GM12801 (cell line): ENCODE results near the gene ZNF536.

ENCODE experiments used
- CTCF ChIP-seq: IDR thresholded peaks from one replicate; pipeline ENCODE4 v1.5.1; 2011; ENCODE audit warnings: control low read depth; ENCODE audit not compliant: insufficient read length; ENCODE audit errors: extremely low read depth

Gene ZNF536

DNA sequence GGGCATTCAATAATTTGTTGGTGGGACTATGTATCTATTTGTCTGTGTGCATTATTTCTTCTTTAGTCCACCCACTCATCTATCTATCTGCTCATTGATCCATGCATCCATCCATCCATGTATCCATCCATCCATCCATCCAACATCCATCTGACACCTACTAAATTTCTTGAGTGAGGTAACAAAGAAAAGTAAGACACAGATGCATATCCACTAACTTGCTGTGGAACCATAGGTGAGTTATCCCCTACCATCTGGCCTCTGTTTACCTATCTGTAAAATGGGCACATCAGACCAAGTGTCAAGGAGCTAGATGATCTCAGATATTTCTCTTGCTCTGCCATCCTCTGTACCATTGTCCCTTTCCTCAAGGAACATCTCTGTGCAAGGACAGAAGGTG is 54.7 kb downstream of the ZNF536 start:
- no peak for TF ChIP-seq CTCF

GRCh38 chr19:30428092-30428680 is 56.0 kb downstream of the ZNF536 start:
- TF ChIP-seq CTCF, result no peak

DNA sequence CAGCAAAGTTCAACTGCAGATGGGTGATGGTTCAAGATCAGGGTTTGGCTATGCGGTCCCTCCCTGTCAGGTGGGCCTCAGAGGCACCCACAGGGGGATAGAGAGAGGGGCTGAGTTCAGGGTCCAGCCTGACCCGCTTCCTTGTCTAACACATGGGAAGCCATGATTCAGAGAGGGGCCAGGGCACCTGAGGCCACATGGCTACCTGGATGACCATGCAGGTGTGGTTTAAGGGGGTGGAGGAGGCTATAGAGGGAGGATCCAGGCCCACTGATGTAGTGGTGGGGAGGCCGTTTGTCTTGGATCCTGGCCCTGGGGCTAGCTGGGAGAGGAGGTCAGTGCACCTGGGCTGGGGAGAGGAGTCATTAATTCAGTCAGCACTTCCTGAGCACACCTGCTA is 56.7 kb downstream of the ZNF536 start:
- no peak for TF ChIP-seq CTCF

DNA sequence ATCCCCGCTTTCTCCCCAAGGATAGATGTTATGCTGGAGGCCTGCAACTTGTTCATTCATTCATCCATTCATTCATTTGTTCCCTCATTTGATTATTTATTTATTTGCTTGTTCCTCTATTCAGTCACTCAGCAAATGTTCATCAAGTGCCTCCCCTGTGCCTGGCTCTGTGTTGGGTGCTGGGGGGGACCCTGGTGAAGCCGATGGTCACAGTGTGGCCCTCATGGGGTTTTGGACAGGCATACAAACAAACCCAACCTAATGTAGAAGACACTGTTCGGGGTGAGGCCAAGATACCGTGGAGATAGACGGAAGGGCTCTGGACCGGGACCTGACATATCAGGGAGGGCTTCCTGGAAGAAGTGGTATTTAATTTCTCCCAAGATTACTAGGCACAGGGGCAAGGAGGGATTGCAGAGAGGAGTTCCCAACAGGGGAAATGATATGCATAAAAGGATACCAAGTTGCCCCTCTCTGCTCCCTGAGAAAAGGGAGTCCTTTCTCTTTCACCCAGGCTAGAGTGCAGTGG is 58.1 kb downstream of the ZNF536 start:
- TF ChIP-seq CTCF, result no peak

- no peak for TF ChIP-seq CTCF
Measured at GRCh38 chr19:30431591-30431990, 59.4 kb downstream of the ZNF536 start.

DNA sequence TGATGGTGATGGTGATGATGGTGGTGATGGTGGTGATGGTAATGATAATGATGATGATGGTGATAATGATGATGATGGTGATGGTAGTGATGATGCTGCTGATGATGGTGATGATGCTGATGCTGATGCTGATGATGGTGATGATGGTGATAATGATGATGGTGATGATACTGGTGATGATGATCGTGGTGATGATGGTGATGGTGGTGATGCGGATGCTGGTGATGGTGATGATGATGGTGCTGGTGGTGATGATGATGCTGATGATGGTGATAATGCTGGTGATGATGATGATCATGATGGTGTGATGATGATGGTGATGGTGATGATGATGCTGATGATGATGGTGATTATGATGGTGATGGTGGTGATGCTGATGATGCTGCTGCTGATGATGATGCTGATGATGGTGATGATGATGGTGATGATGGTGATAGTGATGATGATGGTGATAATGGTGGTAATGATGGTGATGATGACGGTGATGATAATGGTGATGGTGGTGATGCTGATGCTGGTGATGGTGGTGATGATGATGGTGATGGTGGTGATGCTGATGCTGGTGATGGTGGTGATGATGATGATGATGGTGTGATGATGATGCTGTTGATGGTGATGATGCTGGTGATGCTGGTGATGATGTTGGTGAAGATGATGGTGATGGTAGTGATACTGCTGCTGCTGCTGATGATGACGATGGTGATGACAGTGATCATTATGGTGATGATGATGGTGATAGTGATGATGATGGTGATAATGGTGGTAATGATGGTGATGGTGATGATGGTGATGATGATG is 62.8 kb downstream of the ZNF536 start:
- TF ChIP-seq CTCF, result no peak

DNA sequence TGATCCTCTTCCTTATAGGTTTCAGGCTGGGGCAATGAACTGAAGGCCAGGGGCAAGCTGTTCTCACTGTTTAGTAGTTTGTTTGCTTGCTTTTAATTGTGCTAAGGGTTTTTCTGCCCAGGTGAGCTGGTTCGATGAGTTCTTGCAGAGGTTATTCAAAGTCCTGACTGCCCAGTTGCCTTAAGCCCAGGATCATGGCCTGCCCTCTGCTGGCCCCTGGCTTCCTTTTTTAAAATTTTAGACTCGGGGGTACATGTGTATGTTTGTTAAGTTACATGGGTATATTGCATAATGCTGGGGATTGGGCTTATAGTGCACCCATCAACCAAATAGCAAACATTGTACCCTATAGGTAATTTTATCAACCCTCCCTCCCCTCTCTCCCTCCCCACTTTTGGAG is 65.7 kb downstream of the ZNF536 start:
- no peak for TF ChIP-seq CTCF
